Skeletal muscle tissue (tissue), 4 donors: ENCODE measurements around the gene GPR17. TPM values are rescaled to one million over a fixed set of nuclear protein-coding genes. Genes with fewer than 3 reads are reported as not detected.

Source experiments
- H3K27ac ChIP-seq: one replicate; pipeline ENCODE4 v1.7.0; 2013; ENCODE audit warnings: mild to moderate bottlenecking, low read depth, low read length, inconsistent platforms
- H3K27me3 ChIP-seq, 3 donors: one replicate each; pipeline ENCODE4 v1.7.0; 2013; ENCODE audit warnings: low read length in 3 of 3; ENCODE audit not compliant: control insufficient read depth in 3 of 3, insufficient read depth in 3 of 3
- H3K36me3 ChIP-seq, 3 donors: one replicate each; pipeline ENCODE4 v1.7.0; 2013; ENCODE audit warnings: low read length in 3 of 3; ENCODE audit not compliant: control insufficient read depth in 3 of 3, insufficient read depth in 3 of 3
- H3K4me1 ChIP-seq, 3 donors: one replicate each; pipeline ENCODE4 v1.7.0; 2013; ENCODE audit warnings: low read length in 3 of 3, mild to moderate bottlenecking in 3 of 3; ENCODE audit not compliant: control insufficient read depth in 3 of 3, insufficient read depth in 3 of 3
- H3K4me3 ChIP-seq, 3 donors: one replicate each; pipeline ENCODE4 v1.7.0; 2013; ENCODE audit warnings: low read length in 3 of 3
- H3K9ac ChIP-seq, 3 donors: one replicate each; pipeline ENCODE4 v1.7.0; 2013; ENCODE audit warnings: low read length in 3 of 3, mild to moderate bottlenecking in 3 of 3, moderate library complexity in 2 of 3, low read depth in 1 of 3
- H3K9me3 ChIP-seq, 3 donors: one replicate each; pipeline ENCODE4 v1.7.0; 2013; ENCODE audit warnings: low read length in 3 of 3; ENCODE audit not compliant: control insufficient read depth in 3 of 3
- total RNA-seq: library from RNA; depleted of rRNA; stranded (reverse); fragments of >200 nt; gene quantifications from one replicate; pipeline ENCODE4 v1.2.3, GENCODE V29; 2014
- donor health status: Osteomylitis.

The GPR17 gene
- total RNA-seq, 1 donor from 2014 or later: 1.0 TPM

DNA sequence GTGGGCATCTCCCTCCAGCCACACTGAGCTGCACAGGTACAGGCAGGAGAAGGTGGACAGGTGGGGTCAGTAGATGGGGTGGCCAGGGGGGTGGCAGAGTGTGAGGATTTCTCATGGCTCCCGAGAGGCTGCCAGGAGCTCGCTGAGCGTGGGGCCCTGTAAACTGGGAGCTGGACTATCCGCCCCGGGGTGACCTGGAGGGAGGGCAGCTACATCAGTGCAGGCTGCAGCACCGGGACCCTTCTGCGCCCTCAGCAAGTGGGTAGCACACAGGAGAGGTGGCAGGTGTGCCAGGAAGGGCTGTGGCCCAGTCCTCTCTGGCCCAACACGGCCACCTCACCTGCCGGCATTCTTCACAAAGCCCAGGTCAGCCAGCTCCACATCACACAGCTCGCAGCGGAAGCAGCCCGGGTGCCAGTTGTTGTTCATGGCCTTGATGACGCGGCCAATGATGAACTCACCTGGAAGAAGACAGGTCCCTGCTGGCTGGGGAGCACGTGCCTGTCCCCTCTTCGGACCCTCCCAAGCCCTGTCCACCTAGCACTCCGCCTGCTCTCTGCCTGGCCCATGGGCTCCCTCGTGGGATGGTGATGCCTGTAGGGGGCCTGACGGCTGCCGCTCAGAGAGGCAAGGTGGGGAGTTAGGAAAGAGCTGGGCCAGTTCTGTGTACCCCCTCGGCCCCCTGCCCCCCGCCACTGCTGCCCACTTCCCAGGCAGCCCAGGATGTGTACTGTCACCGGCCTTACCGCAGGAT, 8.3 kb downstream of the GPR17 start:
- H3K4me1 ChIP-seq: peaks cover 27 to 80% (median 38%) of the 10 kb centered on the region in 3 donors
- H3K9me3 ChIP-seq: no peaks in the 10 kb centered on the region
- H3K9ac ChIP-seq: no peak overlapping the region
- no peak overlapping the region for H3K4me3 ChIP-seq
- H3K27ac ChIP-seq: no peak overlapping the region
- peaks cover 0 to 9% (median 3%) of the 10 kb centered on the region in 3 donors for H3K36me3 ChIP-seq
- H3K27me3 ChIP-seq: no peaks in the 10 kb centered on the region

GRCh38 chr2:127654838-127655175, 8.9 kb downstream of the GPR17 start:
- H3K36me3 ChIP-seq: peaks cover 0 to 9% (median 3%) of the 10 kb centered on the region in 3 donors
- H3K9ac ChIP-seq: no peak overlapping the region
- no peaks in the 10 kb centered on the region for H3K9me3 ChIP-seq
- H3K4me3 ChIP-seq: no peak overlapping the region
- no peaks in the 10 kb centered on the region for H3K27me3 ChIP-seq
- no peak overlapping the region for H3K27ac ChIP-seq
- H3K4me1 ChIP-seq: peaks cover 28 to 77% (median 36%) of the 10 kb centered on the region in 3 donors

DNA sequence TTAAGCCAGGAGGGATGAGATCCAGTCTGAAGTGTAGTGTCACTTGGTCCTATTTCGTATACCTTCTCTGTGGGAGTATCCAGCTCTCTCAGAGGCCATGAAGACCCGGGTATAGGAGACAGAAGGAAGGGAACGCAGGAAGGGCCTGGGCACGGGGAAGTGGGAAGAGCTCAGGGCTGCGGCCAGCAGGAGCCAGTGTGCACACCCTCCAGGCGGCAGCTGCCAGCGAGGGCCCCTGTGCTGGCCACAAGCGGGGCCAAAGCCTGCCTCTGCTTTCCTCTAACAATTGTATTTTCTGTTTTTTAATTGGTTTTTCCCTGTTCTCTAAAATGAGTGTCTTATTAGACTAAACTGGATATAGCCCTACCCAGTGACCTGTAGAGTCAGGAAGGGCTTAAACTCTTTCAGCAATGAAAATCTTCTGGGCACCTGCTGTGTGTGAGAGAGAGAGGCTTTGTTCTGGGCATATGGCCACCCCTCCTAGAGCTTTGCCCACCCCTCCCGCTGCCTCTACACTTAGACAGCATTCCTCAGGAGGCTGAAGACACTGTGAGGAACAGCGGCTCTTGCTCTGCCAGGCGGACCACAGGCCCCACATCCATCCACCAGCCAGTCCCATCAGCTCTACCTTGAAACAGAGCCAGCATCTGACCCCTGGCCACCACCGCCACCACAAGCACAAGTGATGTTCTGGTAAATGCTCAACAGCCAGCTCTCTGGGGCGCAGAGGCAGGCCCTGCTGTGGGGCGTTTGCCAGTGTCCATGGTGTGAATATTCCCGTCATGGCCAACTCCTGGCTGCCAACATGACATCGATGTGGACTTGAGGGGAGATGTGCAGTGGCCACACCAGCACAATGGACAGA, 9.5 kb downstream of the GPR17 start:
- Histone ChIP-seq H3K27ac (no peak overlapping the region), H3K9ac (peak overlapping the region in 1 of 3 donors; percentile 40), H3K36me3 (peaks cover 0 to 11% (median 3%) of the 10 kb centered on the region in 3 donors), H3K27me3 (no peaks in the 10 kb centered on the region), H3K4me1 (peaks cover 28 to 72% (median 37%) of the 10 kb centered on the region in 3 donors), H3K4me3 (no peak overlapping the region), H3K9me3 (no peaks in the 10 kb centered on the region)

DNA sequence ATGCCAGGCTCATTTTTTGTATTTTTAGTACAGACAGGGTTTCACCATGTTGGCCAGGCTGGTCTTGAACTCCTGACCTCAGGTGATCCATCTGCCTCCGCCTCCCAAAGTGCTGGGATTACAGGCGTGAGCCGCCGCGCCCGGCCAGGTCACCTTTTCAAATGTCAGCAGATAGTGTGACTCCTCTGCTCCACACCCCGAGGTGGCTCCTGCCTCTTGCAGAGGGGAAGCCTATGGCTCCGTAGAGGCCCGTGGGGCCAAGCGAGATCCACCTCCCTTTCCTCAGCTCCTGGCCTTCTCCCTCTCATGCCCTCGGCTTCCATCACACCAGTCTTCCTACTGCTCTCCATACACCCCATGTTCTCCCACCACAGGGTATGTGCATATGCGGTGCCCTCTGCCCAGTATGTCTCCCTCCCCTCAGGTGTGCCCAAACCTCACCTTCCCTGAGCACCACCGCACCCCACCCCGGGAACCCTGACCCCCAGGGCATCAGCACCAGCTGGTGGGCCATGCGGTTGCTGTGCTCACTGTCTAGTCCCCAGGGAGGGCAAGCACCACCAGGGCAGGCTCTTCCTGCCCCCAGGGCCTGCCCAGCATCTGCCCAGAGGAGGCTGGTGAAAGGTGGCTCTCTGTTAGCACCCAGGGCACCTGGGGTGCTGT, 10.7 kb downstream of the GPR17 start:
- H3K36me3 ChIP-seq: peaks cover 0 to 11% (median 3%) of the 10 kb centered on the region in 3 donors
- H3K9ac ChIP-seq: no peak overlapping the region
- no peaks in the 10 kb centered on the region for H3K9me3 ChIP-seq
- no peaks in the 10 kb centered on the region for H3K27me3 ChIP-seq
- no peak overlapping the region for H3K4me3 ChIP-seq
- no peak overlapping the region for H3K27ac ChIP-seq
- peaks cover 36 to 71% (median 47%) of the 10 kb centered on the region in 3 donors for H3K4me1 ChIP-seq

- H3K9me3 ChIP-seq: no peaks in the 10 kb centered on the region
- H3K9ac ChIP-seq: no peak overlapping the region
- H3K4me3 ChIP-seq: no peak overlapping the region
- H3K27me3 ChIP-seq: peaks cover 0 to 4% (median 0%) of the 10 kb centered on the region in 3 donors
- H3K4me1 ChIP-seq: peaks cover 37 to 73% (median 47%) of the 10 kb centered on the region in 3 donors
- H3K27ac ChIP-seq: no peak overlapping the region
- peaks cover 0 to 11% (median 3%) of the 10 kb centered on the region in 3 donors for H3K36me3 ChIP-seq
These were observed 11.3 kb downstream of the GPR17 start for GRCh38 chr2:127657232-127657595.

- peaks cover 39 to 69% (median 43%) of the 10 kb centered on the region in 3 donors for H3K4me1 ChIP-seq
- no peak overlapping the region for H3K27ac ChIP-seq
- peaks cover 0 to 8% (median 0%) of the 10 kb centered on the region in 3 donors for H3K27me3 ChIP-seq
- H3K9ac ChIP-seq: no peak overlapping the region
- H3K9me3 ChIP-seq: no peaks in the 10 kb centered on the region
- H3K4me3 ChIP-seq: peak overlapping the region in 1 of 3 donors; percentile 22
- peaks cover 0 to 11% (median 3%) of the 10 kb centered on the region in 3 donors for H3K36me3 ChIP-seq
These were observed 12.2 kb downstream of the GPR17 start for GRCh38 chr2:127658146-127658545.

DNA sequence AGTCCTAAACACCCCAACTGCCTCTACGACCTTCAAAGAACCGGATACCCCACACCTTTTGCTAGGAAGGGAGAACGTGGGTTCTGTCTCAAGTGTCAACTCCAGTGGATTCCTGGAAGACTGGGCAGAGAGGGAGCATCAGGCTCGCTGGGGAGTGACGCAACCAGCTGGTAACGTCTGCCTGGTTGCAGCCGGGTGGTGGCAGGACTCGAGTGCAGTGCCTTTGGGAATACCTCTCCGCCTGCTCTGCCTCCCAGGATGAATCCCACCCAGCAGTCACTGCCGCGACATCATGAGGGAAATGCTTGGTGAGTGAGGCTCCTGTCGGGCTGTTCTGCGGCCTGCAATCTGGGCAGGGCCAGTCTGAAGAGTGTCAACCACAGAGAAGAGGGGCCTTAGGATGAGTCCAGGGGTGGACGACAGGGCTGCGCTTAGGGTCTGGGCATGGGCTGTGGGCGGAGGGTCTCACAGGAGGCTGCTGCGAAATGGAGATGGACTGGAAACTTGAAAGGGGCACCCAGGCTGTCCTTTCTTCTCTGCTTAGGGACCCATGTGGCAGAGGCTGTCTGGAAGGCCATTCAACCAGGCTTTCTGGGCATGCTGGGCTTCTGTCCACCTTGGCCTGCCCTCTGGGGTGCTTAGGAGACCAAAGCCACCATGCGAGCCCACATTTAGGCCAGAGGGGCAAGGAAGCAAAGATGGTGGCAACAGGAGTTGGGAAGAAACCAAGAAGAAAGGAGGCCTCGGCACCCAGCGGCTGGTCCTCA, 12.9 kb downstream of the GPR17 start:
- Histone ChIP-seq H3K27ac (peak overlapping the region; percentile 44), H3K27me3 (peaks cover 0 to 10% (median 0%) of the 10 kb centered on the region in 3 donors), H3K4me3 (peak overlapping the region in 1 of 3 donors; percentile 22), H3K9ac (peak overlapping the region in 1 of 3 donors; percentile 3), H3K36me3 (peaks cover 0 to 9% (median 3%) of the 10 kb centered on the region in 3 donors), H3K9me3 (no peaks in the 10 kb centered on the region), H3K4me1 (peaks cover 41 to 68% (median 44%) of the 10 kb centered on the region in 3 donors)

- H3K4me1 ChIP-seq: peaks cover 43 to 70% (median 44%) of the 10 kb centered on the region in 3 donors
These were observed 13.7 kb downstream of the GPR17 start for GRCh38 chr2:127659408-127660290.

More at GRCh38 chr2:127659408-127660290, 13.7 kb downstream of the GPR17 start:
- peak overlapping the region in 1 of 3 donors; percentile 45 for H3K9ac ChIP-seq
- peaks cover 0 to 12% (median 0%) of the 10 kb centered on the region in 3 donors for H3K27me3 ChIP-seq
- H3K9me3 ChIP-seq: no peaks in the 10 kb centered on the region
- peak overlapping the region in 2 of 3 donors; percentile 24 to 52 for H3K4me3 ChIP-seq
- H3K27ac ChIP-seq: peak overlapping the region; percentile 44
- H3K36me3 ChIP-seq: peaks cover 0 to 6% (median 0%) of the 10 kb centered on the region in 3 donors
